H1 (cell line): Measurements from ENCODE around the gene RPTOR. TPM values are rescaled to one million over a fixed set of nuclear protein-coding genes. Genes with fewer than 3 reads are reported as not detected.

ENCODE experiments used
- CTCF ChIA-PET: fragments of 300-600 bp; sonication (Branson Sonifier 250); formaldehyde crosslinking; loops from one replicate; lab custom pipeline; 2021; ENCODE audit not compliant: partially characterized antibody; lab: Charles Lee
- POLR2A ChIA-PET: fragments of 300-600 bp; sonication (Branson Sonifier 250); formaldehyde crosslinking; loops from one replicate; lab custom pipeline; 2021; ENCODE audit warnings: inconsistent platforms; ENCODE audit not compliant: partially characterized antibody; lab: Charles Lee
- DNase-seq, 2 experiments: peaks; one replicate each; pipeline versions ENCODE4 v3.0.0 to v3.0.0-alpha.2; 2010 to 2022; ENCODE audit warnings: low spot score in 2 of 2, low read depth in 1 of 2, mixed read lengths in 1 of 2
- FAIRE-seq: peaks from 2 replicates; lab custom pipeline; 2011; peaks lifted over from hg19 to GRCh38; lab: Jason Lieb, UNC
- H2AFZ ChIP-seq: 2 replicates; pipeline ENCODE4 v1.8.1; 2012; ENCODE audit warnings: low read length, inconsistent platforms
- H2AK5ac ChIP-seq: 2 replicates; pipeline ENCODE4 v1.6.1; 2013; ENCODE audit warnings: low read depth, low read length
- H2BK120ac ChIP-seq: replicated peaks from 2 replicates; pipeline ENCODE3; 2013; ENCODE audit warnings: low read depth, low read length, inconsistent platforms
- H2BK12ac ChIP-seq: 2 replicates; pipeline ENCODE4 v1.6.1; 2013; ENCODE audit warnings: low read depth, low read length
- H2BK15ac ChIP-seq: 2 replicates; pipeline ENCODE4 v1.6.1; 2013; ENCODE audit warnings: low read length
- H2BK20ac ChIP-seq: 2 replicates; pipeline ENCODE4 v1.6.1; 2013; ENCODE audit warnings: low read length
- H2BK5ac ChIP-seq: 2 replicates; pipeline ENCODE4 v1.6.1; 2013; ENCODE audit warnings: low read depth, low read length
- H3K14ac ChIP-seq: 2 replicates; pipeline ENCODE4 v1.6.1; 2013; ENCODE audit warnings: inconsistent platforms; ENCODE audit not compliant: insufficient read length
- H3K18ac ChIP-seq: 2 replicates; pipeline ENCODE4 v1.6.1; 2013; ENCODE audit warnings: low read length; ENCODE audit errors: extremely low read depth
- H3K23ac ChIP-seq: 2 replicates; pipeline ENCODE4 v1.6.1; 2013; ENCODE audit warnings: inconsistent platforms; ENCODE audit not compliant: insufficient read length
- H3K23me2 ChIP-seq: 2 replicates; pipeline ENCODE4 v1.6.1; 2013; ENCODE audit warnings: low read depth, low read length
- H3K27ac ChIP-seq: 2 replicates; pipeline ENCODE4 v1.6.1; 2011; ENCODE audit warnings: low read depth, low read length, inconsistent platforms
- H3K27me3 ChIP-seq, 4 experiments: replicated peaks in 1 of 4; 1 replicate in 1 of 4; 2 replicates in 3 of 4; pipeline versions ENCODE4 v1.6.1 to v1.8.1; 2011 to 2013; ENCODE audit warnings: low read length in 3 of 4, mild to moderate bottlenecking in 3 of 4, inconsistent platforms in 2 of 4, mixed read lengths in 2 of 4, moderate library complexity in 1 of 4; ENCODE audit not compliant: control insufficient read depth in 3 of 4, insufficient read depth in 3 of 4; ENCODE audit errors: extremely low read depth in 1 of 4
- H3K36me3 ChIP-seq, 4 experiments: 2 replicates each; pipeline versions ENCODE4 v1.6.1 to v1.8.1; 2011 to 2013; ENCODE audit warnings: mild to moderate bottlenecking in 4 of 4, low read length in 3 of 4, moderate library complexity in 2 of 4, control low read depth in 1 of 4, inconsistent platforms in 1 of 4; ENCODE audit not compliant: insufficient read depth in 4 of 4, control insufficient read depth in 2 of 4
- H3K4ac ChIP-seq: replicated peaks from 2 replicates; pipeline ENCODE3; 2013; ENCODE audit warnings: low read length, low read depth, mixed read lengths, inconsistent platforms; ENCODE audit not compliant: insufficient read length
- H3K4me1 ChIP-seq, 4 experiments: replicated peaks in 1 of 4; 1 replicate in 1 of 4; 2 replicates in 3 of 4; pipeline versions ENCODE4 v1.6.1 to v1.8.1; 2011 to 2013; ENCODE audit warnings: low read length in 3 of 4, inconsistent platforms in 2 of 4, mixed read lengths in 1 of 4; ENCODE audit not compliant: insufficient read depth in 4 of 4, control insufficient read depth in 3 of 4
- H3K4me2 ChIP-seq, 2 experiments: 2 replicates each; pipeline versions ENCODE4 v1.6.1 to v1.8.1; 2011 to 2013; ENCODE audit warnings: low read depth in 2 of 2, low read length in 2 of 2, control low read depth in 1 of 2, inconsistent platforms in 1 of 2, mild to moderate bottlenecking in 1 of 2; ENCODE audit not compliant: insufficient read depth in 1 of 2
- H3K4me3 ChIP-seq, 4 experiments: fragments of 200-600, 300-600 bp in 1 of 4; sonication (generic), shearing (Covaris generic), sonication (Bioruptor Twin) in 1 of 4; 2 replicates each; pipeline versions ENCODE4 v1.5.1 to v1.8.1; 2011 to 2016; ENCODE audit warnings: low read length in 4 of 4, low read depth in 3 of 4, control low read depth in 2 of 4, inconsistent platforms in 2 of 4, mild to moderate bottlenecking in 2 of 4, mixed read lengths in 1 of 4, moderate library complexity in 1 of 4; ENCODE audit not compliant: insufficient read depth in 2 of 4; ENCODE audit errors: extremely low read depth in 1 of 4
- H3K56ac ChIP-seq: replicated peaks from 2 replicates; pipeline ENCODE3; 2013; ENCODE audit warnings: low read depth, mild to moderate bottlenecking, mixed read lengths, low read length, inconsistent platforms; ENCODE audit not compliant: insufficient read length
- H3K79me1 ChIP-seq: 2 replicates; pipeline ENCODE4 v1.6.1; 2013; ENCODE audit warnings: low read depth, low read length, control low read depth
- H3K79me2 ChIP-seq, 2 experiments: 2 replicates each; pipeline versions ENCODE4 v1.6.1 to v1.8.1; 2012 to 2013; ENCODE audit warnings: low read length in 2 of 2, mild to moderate bottlenecking in 2 of 2, inconsistent platforms in 1 of 2; ENCODE audit not compliant: insufficient read depth in 2 of 2, control insufficient read depth in 1 of 2
- H3K9ac ChIP-seq, 4 experiments: replicated peaks in 1 of 4; 1 replicate in 1 of 4; 2 replicates in 3 of 4; pipeline versions ENCODE4 v1.6.1 to v1.8.1; 2011 to 2013; ENCODE audit warnings: low read depth in 3 of 4, low read length in 3 of 4, control low read depth in 2 of 4, mild to moderate bottlenecking in 2 of 4, moderate library complexity in 2 of 4, inconsistent platforms in 1 of 4; ENCODE audit errors: extremely low read depth in 1 of 4
- H3K9me3 ChIP-seq, 2 experiments: 2 replicates each; pipeline versions ENCODE4 v1.6.1 to v1.8.1; 2012 to 2013; ENCODE audit warnings: mild to moderate bottlenecking in 2 of 2, moderate library complexity in 2 of 2, control low read depth in 1 of 2, inconsistent platforms in 1 of 2, low read depth in 1 of 2, low read length in 1 of 2, mixed read lengths in 1 of 2; ENCODE audit not compliant: insufficient read depth in 2 of 2
- H4K20me1 ChIP-seq, 2 experiments: replicated peaks in 1 of 2; 2 replicates each; pipeline versions ENCODE3 to v1.8.1; 2011 to 2013; ENCODE audit warnings: inconsistent platforms in 2 of 2, low read length in 2 of 2, mild to moderate bottlenecking in 1 of 2; ENCODE audit not compliant: insufficient read depth in 2 of 2, control insufficient read depth in 1 of 2
- H4K5ac ChIP-seq: 2 replicates; pipeline ENCODE4 v1.6.1; 2013; ENCODE audit warnings: low read length, low read depth, mixed read lengths, inconsistent platforms; ENCODE audit not compliant: insufficient read length
- H4K8ac ChIP-seq: 2 replicates; pipeline ENCODE4 v1.8.0; 2013; ENCODE audit warnings: mild to moderate bottlenecking, moderate library complexity, low read length, inconsistent platforms; ENCODE audit not compliant: insufficient read depth; ENCODE audit errors: extremely low read depth
- H4K91ac ChIP-seq: replicated peaks from 2 replicates; pipeline ENCODE3; 2013; ENCODE audit warnings: low read length, mixed read lengths, inconsistent platforms; ENCODE audit not compliant: insufficient read length
- ATF3 ChIP-seq: IDR thresholded peaks from 2 replicates; pipeline ENCODE4 v1.6.1; 2011; ENCODE audit warnings: low read depth, mild to moderate bottlenecking, low read length; ENCODE audit not compliant: insufficient read depth
- CBX8 ChIP-seq: fragments of 300-800, 300-1000 bp; sonication (generic); IDR thresholded peaks from 2 replicates; pipeline ENCODE4 v1.7.1; 2016; ENCODE audit warnings: low read depth, low read length, borderline replicate concordance
- CTCF ChIP-seq, 3 experiments: IDR thresholded peaks; 1 replicate in 2 of 3; 2 replicates in 1 of 3; pipeline versions ENCODE4 v1.5.1 to v1.6.1; 2011; ENCODE audit warnings: low read length in 3 of 3, mild to moderate bottlenecking in 3 of 3, inconsistent platforms in 2 of 3, low read depth in 1 of 3, moderate library complexity in 1 of 3; ENCODE audit not compliant: insufficient read depth in 1 of 3; ENCODE audit errors: control extremely low read depth in 1 of 3
- HDAC2 ChIP-seq, 2 experiments: fragments of 300-600 bp in 1 of 2; sonication (generic) in 1 of 2; IDR thresholded peaks; 2 replicates each; pipeline ENCODE4 v1.6.1; 2011 to 2012; ENCODE audit warnings: low read depth in 2 of 2, low read length in 2 of 2, mild to moderate bottlenecking in 2 of 2, moderate library complexity in 2 of 2, borderline replicate concordance in 1 of 2, inconsistent platforms in 1 of 2
- PHF8 ChIP-seq: fragments of 200-600 bp; sonication (generic); conservative IDR thresholded peaks from 2 replicates; pipeline ENCODE4 v1.7.1; 2012; ENCODE audit warnings: low read depth, mild to moderate bottlenecking, inconsistent platforms, low read length, moderate library complexity
- YY1 ChIP-seq: IDR thresholded peaks from 2 replicates; pipeline ENCODE4 v1.6.1; 2011; ENCODE audit warnings: low read depth, mild to moderate bottlenecking, low read length
- WGBS, 2 experiments: shearing (Covaris generic) in 1 of 2; methylation state at CpG; one replicate each; pipeline versions ENCODE4 v1.1.6 to v1.1.7; 2013 to 2015; ENCODE audit warnings: low lambda C conversion rate in 2 of 2, mixed read lengths in 2 of 2, inconsistent platforms in 1 of 2, low coverage in 1 of 2, missing lambda C conversion rate in 1 of 2; ENCODE audit not compliant: insufficient replicate concordance in 2 of 2, insufficient coverage in 1 of 2, insufficient read length in 1 of 2; ENCODE audit errors: extremely low coverage in 1 of 2, missing lambda C conversion rate in 1 of 2; 5-methylcytosine and 5-hydroxymethylcytosine counted together
- polyA plus RNA-seq, 7 experiments: library from polyadenylated mRNA; depleted of rRNA in 3 of 7; stranded (reverse) in 5 of 7; unstranded in 2 of 7; fragments of >200 nt in 5 of 7; fragments of 200-250 nt in 2 of 7; gene quantifications; 1 replicate in 5 of 7; 2 replicates in 1 of 7; 4 replicates in 1 of 7; pipeline versions ENCODE4 v1.2.1 to v1.2.3, GENCODE V29; 2011 to 2013; ENCODE audit warnings: missing spikeins in 2 of 7, mixed read lengths in 2 of 7
- total RNA-seq: library from RNA; stranded (reverse); fragmentation: NEBNext Ultra II Directional; extraction: Animal tissue kit (Norgen Biotek cat#: 25700); gene quantifications from 2 replicates; pipeline ENCODE4 v1.2.1, GENCODE V29; 2021

Gene RPTOR
- total and polyA plus RNA-seq, 2 of the 8 experiments (the other 6 are each of a cell fraction or from before 2014, with no cell fraction given): 6.9 to 28.7 TPM

GRCh38 chr17:80926591-80927250 lies 382.1 kb downstream of the RPTOR start:
- H4K5ac ChIP-seq: no peak overlapping the region
- no peak overlapping the region for H2AFZ ChIP-seq
- H3K27me3 ChIP-seq: peaks cover 0 to 25% (median 24%) of the 10 kb centered on the region in 4 experiments; a peak in 6 of 7 replicates
- no peaks in the 10 kb centered on the region for H3K9me3 ChIP-seq
- H4K20me1 ChIP-seq: peaks cover 13 to 22% of the 10 kb centered on the region in 2 experiments
- no peak overlapping the region for H3K4ac ChIP-seq
- peaks cover 0 to 11% (median 4%) of the 10 kb centered on the region in 4 experiments; a peak in 5 of 7 replicates for H3K4me1 ChIP-seq
- WGBS, 2 experiments: 71% methylated on average over 15 of the region's 15 CpGs; no CpG with 5 or more reads in 1 of the 2 experiments
- no peaks in the 10 kb centered on the region for H3K79me1 ChIP-seq
- no peak overlapping the region for H2BK15ac ChIP-seq
- no peak overlapping the region for H2BK5ac ChIP-seq
- H3K23ac ChIP-seq: no peak overlapping the region
- H3K4me2 ChIP-seq: no peak overlapping the region
- no peak overlapping the region for H3K4me3 ChIP-seq
- no peak overlapping the region for H3K27ac ChIP-seq
- POLR2A ChIA-PET: no interaction called here
- H2BK120ac ChIP-seq: no peak overlapping the region
- peak in 2 of 3 experiments; percentile 9 to 13; a peak in 2 of 4 replicates for TF ChIP-seq CTCF (IDR thresholded peaks at IDR 0.05; ENCODE audit: control extremely low read depth in 1 of 3, insufficient read depth in 1 of 3, low read depth in 1 of 3, low read length in 3 of 3)
- TF ChIP-seq HDAC2 (IDR thresholded peaks at IDR 0.05; ENCODE audit: borderline replicate concordance in 1 of 2, low read depth in 2 of 2, low read length in 2 of 2): 0 out of 4 replicates have a peak, but pooled peaks of 1 of the 2 experiments have one; percentile 29
- no peak for TF ChIP-seq PHF8
- 0 out of 2 replicates have a peak, but pooled peaks have one; percentile 22 for TF ChIP-seq YY1
- no peak for TF ChIP-seq CBX8
- 0 out of 2 replicates have a peak, but pooled peaks have one; percentile 2 for TF ChIP-seq ATF3
- H3K79me2 ChIP-seq: no peaks in the 10 kb centered on the region
- H3K56ac ChIP-seq: no peak overlapping the region
- H4K8ac ChIP-seq: no peak overlapping the region
- no peak overlapping the region for H2BK20ac ChIP-seq
- H2BK12ac ChIP-seq: no peak overlapping the region
- no peak overlapping the region for H3K14ac ChIP-seq
- no peaks in the 10 kb centered on the region; the same call in 1 of the 2 replicates for H3K23me2 ChIP-seq
- FAIRE-seq (no peak), DNase-seq (no peak)
- H2AK5ac ChIP-seq: no peak overlapping the region
- CTCF ChIA-PET: interaction anchor here (0.7 to 1.6 kb wide), 6 partner anchors 8 to 348 kb away, joined by 3 to 5 read pairs (median 4); no protein-coding TSS in a partner anchor
- H4K91ac ChIP-seq: no peak overlapping the region
- H3K18ac ChIP-seq: no peak overlapping the region
- no peaks in the 10 kb centered on the region; a peak in 2 of 8 replicates for H3K36me3 ChIP-seq
- no peak overlapping the region for H3K9ac ChIP-seq
